ENCODE data around the gene SEMA7A. TPM values are rescaled to one million over a fixed set of nuclear protein-coding genes. Genes with fewer than 3 reads are reported as not detected.
"Not testable (repeated sequence)": the region's sequence is repeated elsewhere in the genome, so short reads cannot be mapped to it uniquely, and the experiment has no call there.

The SEMA7A gene, protein sequence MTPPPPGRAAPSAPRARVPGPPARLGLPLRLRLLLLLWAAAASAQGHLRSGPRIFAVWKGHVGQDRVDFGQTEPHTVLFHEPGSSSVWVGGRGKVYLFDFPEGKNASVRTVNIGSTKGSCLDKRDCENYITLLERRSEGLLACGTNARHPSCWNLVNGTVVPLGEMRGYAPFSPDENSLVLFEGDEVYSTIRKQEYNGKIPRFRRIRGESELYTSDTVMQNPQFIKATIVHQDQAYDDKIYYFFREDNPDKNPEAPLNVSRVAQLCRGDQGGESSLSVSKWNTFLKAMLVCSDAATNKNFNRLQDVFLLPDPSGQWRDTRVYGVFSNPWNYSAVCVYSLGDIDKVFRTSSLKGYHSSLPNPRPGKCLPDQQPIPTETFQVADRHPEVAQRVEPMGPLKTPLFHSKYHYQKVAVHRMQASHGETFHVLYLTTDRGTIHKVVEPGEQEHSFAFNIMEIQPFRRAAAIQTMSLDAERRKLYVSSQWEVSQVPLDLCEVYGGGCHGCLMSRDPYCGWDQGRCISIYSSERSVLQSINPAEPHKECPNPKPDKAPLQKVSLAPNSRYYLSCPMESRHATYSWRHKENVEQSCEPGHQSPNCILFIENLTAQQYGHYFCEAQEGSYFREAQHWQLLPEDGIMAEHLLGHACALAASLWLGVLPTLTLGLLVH
- total RNA-seq (2021) (0.45 and 1.4 TPM in 2 replicates), Bru-seq, nascent RNA (percentile 25 among the genes with signal in this experiment), BruChase-seq, experiment 1, labeled RNA remaining after a 2-hour chase (percentile 28 among the genes with signal in this experiment), BruChase-seq, experiment 2, labeled RNA remaining after a 6-hour chase (percentile 25 among the genes with signal in this experiment)
- long read RNA-seq: 0 reads

DNA sequence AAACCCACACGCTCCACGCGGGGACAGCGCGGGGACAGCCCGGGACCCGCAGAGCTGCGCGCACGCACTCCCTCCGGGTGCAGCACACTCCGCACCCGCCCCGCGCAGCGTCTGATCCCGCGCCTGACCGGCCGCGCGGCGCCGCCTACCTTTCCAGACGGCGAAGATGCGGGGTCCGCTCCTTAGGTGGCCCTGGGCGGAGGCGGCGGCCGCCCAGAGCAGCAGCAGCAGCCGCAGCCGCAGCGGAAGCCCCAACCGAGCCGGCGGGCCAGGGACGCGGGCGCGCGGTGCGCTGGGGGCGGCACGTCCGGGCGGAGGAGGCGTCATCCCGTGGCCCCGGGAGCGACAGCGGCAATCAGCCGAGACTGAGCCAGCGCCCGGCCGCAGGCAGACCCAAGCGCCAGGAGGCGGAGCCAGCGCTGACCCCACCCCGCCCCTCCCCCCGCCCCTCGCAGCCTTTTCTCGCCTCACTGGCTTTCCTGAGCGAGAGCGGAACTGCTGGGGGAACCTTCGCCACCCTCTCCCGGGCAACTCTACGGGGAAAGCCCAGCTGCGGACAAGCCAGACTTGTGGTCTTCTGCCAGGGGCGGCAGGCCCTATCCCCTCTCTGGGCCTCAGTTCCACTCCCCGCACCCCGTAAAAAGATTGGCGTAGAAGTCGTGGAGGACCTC, at the start of gene SEMA7A:
SEMA7A (minus strand) TSS at position 367 of the 671 bp plus-strand sequence; CDS start at position 327, 40 bp downstream.
- Histone ChIP-seq H3K4me3 (ENCODE audit: low read depth, low read length, poor library complexity, severe bottlenecking) (peak within 1 kb of the TSS; percentile 61), H3K4me1 (ENCODE audit: insufficient read depth, low read length, poor library complexity, severe bottlenecking) (peaks cover 11% of the 10 kb centered on the region), H3K27ac (ENCODE audit: low read depth, low read length, poor library complexity, severe bottlenecking) (no peak within 1 kb of the TSS), H3K36me3 (ENCODE audit: insufficient read depth, low read length, poor library complexity, severe bottlenecking) (no peaks in the 10 kb centered on the region), H3K27me3 (replicated peaks; ENCODE audit: insufficient read depth, low read depth, low read length, poor library complexity) (peaks cover 26% of the 10 kb centered on the region), H3K9me3 (ENCODE audit: low read depth, low read length, poor library complexity, severe bottlenecking) (no peaks in the 10 kb centered on the region)
- ChIA-PET CTCF (interaction anchor here (0.7 kb wide), 1 partner anchor 11 kb away, joined by 7 read pairs; no protein-coding TSS in a partner anchor), POLR2A (ENCODE audit: low non-redundant PET) (no interaction called here)
- TF ChIP-seq, protein P1, sequence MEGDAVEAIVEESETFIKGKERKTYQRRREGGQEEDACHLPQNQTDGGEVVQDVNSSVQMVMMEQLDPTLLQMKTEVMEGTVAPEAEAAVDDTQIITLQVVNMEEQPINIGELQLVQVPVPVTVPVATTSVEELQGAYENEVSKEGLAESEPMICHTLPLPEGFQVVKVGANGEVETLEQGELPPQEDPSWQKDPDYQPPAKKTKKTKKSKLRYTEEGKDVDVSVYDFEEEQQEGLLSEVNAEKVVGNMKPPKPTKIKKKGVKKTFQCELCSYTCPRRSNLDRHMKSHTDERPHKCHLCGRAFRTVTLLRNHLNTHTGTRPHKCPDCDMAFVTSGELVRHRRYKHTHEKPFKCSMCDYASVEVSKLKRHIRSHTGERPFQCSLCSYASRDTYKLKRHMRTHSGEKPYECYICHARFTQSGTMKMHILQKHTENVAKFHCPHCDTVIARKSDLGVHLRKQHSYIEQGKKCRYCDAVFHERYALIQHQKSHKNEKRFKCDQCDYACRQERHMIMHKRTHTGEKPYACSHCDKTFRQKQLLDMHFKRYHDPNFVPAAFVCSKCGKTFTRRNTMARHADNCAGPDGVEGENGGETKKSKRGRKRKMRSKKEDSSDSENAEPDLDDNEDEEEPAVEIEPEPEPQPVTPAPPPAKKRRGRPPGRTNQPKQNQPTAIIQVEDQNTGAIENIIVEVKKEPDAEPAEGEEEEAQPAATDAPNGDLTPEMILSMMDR (conservative IDR thresholded peaks at IDR 0.05; ENCODE audit: low read depth, low read length): no peak
- TF ChIP-seq EZH2 (IDR thresholded peaks at IDR 0.05; ENCODE audit: borderline replicate concordance, low read depth, low read length, poor library complexity, severe bottlenecking): no peak
- DNase-seq (ENCODE audit: low spot score): peak; percentile 76
- no TSS peak for BruUV-seq (replicated peaks)
- intact Hi-C loops (cut with micrococcal nuclease; ENCODE audit: unreplicated experiment): no loop called here

GRCh38 chr15:74482661-74483060, 48.9 kb upstream of the SEMA7A start:
- ChIA-PET CTCF (no interaction called here), POLR2A (ENCODE audit: low non-redundant PET) (no interaction called here)
- no peaks in the 10 kb centered on the region for H3K4me1 ChIP-seq (ENCODE audit: insufficient read depth, low read length, poor library complexity, severe bottlenecking)
- H3K27ac ChIP-seq (ENCODE audit: low read depth, low read length, poor library complexity, severe bottlenecking): no peak overlapping the region
- intact Hi-C loops (cut with micrococcal nuclease; ENCODE audit: unreplicated experiment): no loop called here
- DNase-seq (ENCODE audit: low spot score): no peak
- H3K27me3 ChIP-seq (replicated peaks; ENCODE audit: insufficient read depth, low read depth, low read length, poor library complexity): no peaks in the 10 kb centered on the region
- TF ChIP-seq, protein P1 (conservative IDR thresholded peaks at IDR 0.05; ENCODE audit: low read depth, low read length): no peak
- no peak for TF ChIP-seq EZH2 (IDR thresholded peaks at IDR 0.05; ENCODE audit: borderline replicate concordance, low read depth, low read length, poor library complexity, severe bottlenecking)
- no peaks in the 10 kb centered on the region for H3K9me3 ChIP-seq (ENCODE audit: low read depth, low read length, poor library complexity, severe bottlenecking)
- H3K4me3 ChIP-seq (ENCODE audit: low read depth, low read length, poor library complexity, severe bottlenecking): no peak overlapping the region
- H3K36me3 ChIP-seq (ENCODE audit: insufficient read depth, low read length, poor library complexity, severe bottlenecking): no peaks in the 10 kb centered on the region
- no TSS peak for BruUV-seq (replicated peaks)

- H3K4me1 ChIP-seq (ENCODE audit: insufficient read depth, low read length, poor library complexity, severe bottlenecking); H3K4me3 ChIP-seq (ENCODE audit: low read depth, low read length, poor library complexity, severe bottlenecking); H3K27ac ChIP-seq (ENCODE audit: low read depth, low read length, poor library complexity, severe bottlenecking); DNase-seq (ENCODE audit: low spot score); H3K27me3 ChIP-seq (replicated peaks; ENCODE audit: insufficient read depth, low read depth, low read length, poor library complexity); BruUV-seq (replicated peaks); H3K36me3 ChIP-seq (ENCODE audit: insufficient read depth, low read length, poor library complexity, severe bottlenecking); H3K9me3 ChIP-seq (ENCODE audit: low read depth, low read length, poor library complexity, severe bottlenecking); CTCF ChIA-PET; POLR2A ChIA-PET (ENCODE audit: low non-redundant PET); intact Hi-C loops (cut with micrococcal nuclease; ENCODE audit: unreplicated experiment): not testable (repeated sequence)
Measured at GRCh38 chr15:74480364-74480763, 46.6 kb upstream of the SEMA7A start.

- BruUV-seq (replicated peaks); intact Hi-C loops (cut with micrococcal nuclease; ENCODE audit: unreplicated experiment); DNase-seq (ENCODE audit: low spot score); H3K27me3 ChIP-seq (replicated peaks; ENCODE audit: insufficient read depth, low read depth, low read length, poor library complexity); H3K4me3 ChIP-seq (ENCODE audit: low read depth, low read length, poor library complexity, severe bottlenecking); H3K9me3 ChIP-seq (ENCODE audit: low read depth, low read length, poor library complexity, severe bottlenecking); H3K36me3 ChIP-seq (ENCODE audit: insufficient read depth, low read length, poor library complexity, severe bottlenecking); H3K4me1 ChIP-seq (ENCODE audit: insufficient read depth, low read length, poor library complexity, severe bottlenecking); H3K27ac ChIP-seq (ENCODE audit: low read depth, low read length, poor library complexity, severe bottlenecking); POLR2A ChIA-PET (ENCODE audit: low non-redundant PET): not testable (repeated sequence)
- CTCF ChIA-PET: interaction anchor here (0.7 kb wide), 1 partner anchor 611 kb away, joined by 9 read pairs; no protein-coding TSS in a partner anchor
Measured at GRCh38 chr15:74471621-74472020, 37.9 kb upstream of the SEMA7A start.

Data from A673 (cell line).